GM19023 (cell line): ENCODE measurements around the gene APOLD1.
A peak's percentile ranks its signal among the peaks of the same experiment; 100 is the strongest.
"Not testable (repeated sequence)": the region's sequence is repeated elsewhere in the genome, so short reads cannot be mapped to it uniquely, and the experiment has no call there.

Source experiments
- ATAC-seq: cut with Tn5 transposase; IDR thresholded peaks from one replicate; pipeline ENCODE4 v1.9.1; 2021; ENCODE audit warnings: mild to moderate bottlenecking, moderate library complexity; ENCODE audit not compliant: unreplicated experiment

Gene APOLD1, protein sequence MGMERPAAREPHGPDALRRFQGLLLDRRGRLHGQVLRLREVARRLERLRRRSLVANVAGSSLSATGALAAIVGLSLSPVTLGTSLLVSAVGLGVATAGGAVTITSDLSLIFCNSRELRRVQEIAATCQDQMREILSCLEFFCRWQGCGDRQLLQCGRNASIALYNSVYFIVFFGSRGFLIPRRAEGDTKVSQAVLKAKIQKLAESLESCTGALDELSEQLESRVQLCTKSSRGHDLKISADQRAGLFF

DNA sequence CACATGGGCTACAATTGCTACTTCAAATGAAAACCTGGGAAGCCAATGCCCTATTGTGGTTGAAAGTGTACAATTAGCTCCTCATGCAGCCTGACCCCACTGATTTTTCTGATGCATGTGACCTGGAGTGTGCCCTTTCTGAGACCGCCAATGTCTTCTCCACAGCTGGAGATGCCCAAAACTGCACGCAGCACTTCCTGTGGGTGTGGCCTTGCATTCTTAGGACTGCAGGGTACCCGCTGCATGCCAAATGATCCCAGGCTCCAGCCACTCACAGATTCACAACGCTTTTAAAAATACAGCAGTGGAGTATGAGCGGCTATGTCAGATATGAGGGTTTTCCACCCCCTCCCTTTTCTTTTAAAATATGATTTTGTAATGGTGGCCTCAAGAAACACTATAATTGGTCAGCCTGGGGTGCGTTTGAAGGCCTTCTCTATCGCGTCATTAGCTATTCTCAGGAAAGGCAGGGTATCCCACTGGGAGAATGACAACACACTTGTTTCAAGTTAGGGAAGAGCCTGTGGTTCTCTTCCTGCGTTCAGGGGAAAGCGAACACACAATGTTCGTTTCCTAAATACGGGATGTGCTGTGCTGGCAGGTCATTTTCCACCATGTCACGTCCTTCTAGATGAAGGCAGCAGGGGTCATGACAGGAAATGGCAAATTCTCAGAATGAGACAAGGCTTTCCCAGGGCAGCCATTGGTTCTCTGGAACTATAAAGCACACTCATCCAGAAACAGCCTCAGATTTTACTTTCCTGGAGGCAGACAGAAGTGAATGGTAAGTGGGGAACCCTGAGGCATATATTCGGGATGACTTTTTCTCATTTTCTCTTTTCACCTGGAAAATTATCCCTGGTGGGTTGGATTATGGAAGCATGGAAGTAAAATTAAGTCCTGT, at the start of gene APOLD1:
Gene APOLD1 (plus strand): TSS at position 749 of the 904 bp plus-strand sequence. CDS start 33 bp downstream, at position 782.
- ATAC-seq: no peak

DNA sequence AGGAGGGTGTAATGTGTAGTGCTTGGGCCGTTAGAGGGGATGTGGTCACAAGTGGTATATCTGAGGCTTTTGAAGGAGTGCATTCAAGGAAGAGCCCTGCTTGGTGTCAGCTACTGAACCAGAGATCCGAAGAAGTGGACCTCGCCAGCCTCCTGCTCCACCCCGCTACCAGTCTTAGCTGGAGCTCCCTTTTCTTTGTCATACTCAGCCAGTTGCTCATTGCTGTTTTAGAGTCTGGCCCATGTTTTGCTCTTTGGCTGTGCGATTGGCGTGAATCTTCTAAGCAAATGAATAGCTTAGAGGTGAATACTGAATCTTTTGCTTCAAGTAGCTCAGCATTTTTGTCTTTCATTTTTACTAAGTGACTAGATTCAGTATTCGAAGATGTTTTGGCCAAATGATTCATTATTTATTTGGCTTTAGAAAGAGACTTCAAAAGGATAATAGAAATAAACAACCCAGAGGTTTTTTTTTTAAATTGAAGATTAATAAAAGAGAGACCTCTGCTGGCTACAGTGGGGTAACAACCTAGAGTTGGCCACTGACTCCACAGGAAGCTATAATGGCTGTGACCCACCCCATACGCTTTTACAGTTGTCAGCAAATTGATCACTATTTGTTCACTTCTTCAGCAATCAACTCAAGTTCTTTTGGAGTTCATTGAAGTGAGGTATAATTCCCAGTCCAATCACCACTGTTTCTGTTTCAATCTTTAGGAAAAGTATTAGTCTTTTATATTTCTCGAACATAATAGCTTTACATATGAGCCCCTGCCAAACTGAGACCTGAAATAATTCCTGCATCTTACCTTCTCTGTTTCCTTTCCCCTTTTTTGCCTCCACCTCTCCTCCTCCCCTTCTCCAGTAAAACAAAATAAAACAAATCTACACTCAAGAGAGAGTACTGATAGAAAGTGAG, 48.4 kb upstream of the APOLD1 start:
- ATAC-seq: peak; percentile 70

DNA sequence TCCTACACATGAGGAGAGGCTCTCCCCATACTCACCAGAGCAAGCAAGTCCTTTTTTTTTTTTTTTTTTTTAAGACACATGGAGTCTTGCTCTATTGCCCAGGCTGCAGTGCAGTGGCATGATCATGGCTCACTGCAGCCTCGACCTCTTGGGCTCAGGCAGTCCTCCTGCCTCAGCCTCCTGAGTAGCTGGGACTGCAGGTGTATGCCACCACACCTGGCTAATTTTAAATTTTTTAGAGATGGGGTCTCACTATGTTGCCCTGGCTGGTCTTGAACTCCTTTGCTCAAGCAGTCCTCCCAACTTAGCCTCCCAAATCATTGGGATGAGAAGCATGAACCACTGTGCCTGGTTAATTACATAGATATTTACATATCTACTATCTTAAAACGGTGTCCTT, 47.3 kb upstream of the APOLD1 start:
- not testable (repeated sequence) for ATAC-seq

DNA sequence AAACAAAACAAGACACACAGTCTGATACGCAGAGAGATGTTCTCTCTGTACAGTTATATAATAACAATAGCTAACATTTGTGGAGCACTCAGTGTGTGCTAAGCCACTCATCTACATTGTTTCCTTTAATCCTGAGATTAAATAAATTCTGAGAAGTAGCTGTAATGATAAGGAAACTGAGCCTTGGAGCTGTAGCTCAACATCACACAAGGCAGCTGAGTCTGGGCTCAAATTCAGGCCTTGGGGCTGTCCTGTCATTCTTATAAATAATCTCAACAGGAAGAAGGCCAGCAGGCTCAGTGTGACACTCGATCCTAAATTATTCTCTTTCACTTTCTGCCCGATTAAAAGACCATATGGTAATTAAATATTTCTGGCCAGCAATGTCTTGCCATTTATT, 43.8 kb upstream of the APOLD1 start:
- no peak for ATAC-seq

DNA sequence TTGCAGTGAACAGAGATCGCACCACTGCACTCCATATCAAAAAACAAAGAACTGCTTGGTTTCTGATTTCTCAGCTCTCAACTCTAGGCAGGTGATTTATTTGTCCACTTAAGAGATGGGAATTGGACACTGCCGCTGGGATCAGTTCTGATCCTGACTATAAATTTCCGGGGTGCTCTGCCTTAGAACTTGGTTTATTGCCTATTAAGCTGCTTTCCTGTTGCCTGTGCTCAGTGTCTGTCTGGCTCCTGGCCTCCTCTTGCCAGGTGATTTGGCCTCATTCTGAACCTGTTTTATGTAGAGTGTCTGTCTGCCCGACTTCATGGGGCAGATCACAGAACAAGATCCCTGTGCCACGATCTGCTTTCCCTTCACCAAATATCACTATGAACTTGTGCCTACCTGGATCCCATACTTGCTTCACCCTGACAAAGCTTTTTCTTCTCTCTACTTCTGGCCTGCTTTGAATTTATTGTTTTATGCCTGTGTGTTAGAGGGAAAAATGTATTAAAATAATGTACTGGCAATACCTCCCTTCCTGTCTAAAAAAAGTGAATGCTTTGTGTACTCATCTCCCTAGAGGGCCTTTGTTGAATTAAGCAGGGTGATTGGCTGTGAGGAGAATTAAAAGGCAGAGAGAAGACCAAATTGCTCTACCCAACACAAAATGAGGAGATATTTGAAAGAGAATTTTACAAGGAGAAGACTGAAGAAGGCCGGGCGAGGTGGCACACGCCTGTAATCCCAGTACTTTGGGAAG, 40.7 kb upstream of the APOLD1 start:
- no peak for ATAC-seq

DNA sequence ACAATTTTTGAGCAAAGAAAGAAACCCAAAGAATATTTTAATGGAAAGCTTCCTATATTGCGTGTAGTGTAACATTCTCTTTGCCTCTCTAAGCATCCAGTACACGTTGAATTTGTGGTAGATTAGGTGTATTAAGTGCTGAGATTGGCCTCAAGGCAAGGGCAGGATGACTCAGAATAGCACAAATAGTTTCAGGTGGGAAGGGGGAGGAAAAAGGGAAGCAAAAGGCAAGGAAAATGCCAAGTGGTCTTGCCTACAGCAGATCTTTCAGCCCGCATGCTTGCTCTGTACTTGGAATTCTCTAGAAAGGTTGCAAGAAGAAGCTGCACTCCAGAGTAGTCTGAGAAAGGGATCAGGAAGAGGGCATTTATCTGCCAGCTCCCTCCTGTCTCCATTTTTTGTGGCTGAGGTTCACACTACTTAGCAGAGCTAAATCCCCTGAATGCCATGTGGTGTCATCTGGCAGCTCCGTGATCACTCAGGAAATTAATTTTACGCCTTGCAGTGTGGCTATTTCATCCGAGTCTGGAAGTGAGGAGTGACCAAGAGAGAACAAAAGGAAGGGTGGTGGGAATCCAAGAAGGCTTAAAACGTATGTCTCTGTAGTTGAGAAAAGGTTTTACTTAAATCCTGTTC, 39.8 kb upstream of the APOLD1 start:
- ATAC-seq: no peak

DNA sequence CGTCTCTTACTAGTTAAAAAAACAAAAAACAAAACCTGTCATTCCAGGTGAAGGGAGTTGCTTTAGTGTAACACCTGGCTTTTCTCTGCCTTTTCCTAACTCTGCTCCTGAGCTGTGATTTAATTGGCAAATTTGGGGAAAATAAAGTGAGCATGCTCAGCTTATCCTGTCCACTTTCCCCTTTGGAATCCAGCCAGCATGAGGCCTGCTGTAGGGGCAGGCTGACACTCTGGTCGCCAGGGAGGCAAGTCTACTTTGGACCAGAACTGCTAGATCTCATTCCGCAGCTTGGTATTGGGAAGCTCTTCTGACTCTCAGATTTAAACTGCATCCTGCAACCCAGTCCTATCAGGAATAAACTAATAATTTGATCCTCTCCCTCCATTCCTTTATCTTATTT, 38.2 kb upstream of the APOLD1 start:
- no peak for ATAC-seq

DNA sequence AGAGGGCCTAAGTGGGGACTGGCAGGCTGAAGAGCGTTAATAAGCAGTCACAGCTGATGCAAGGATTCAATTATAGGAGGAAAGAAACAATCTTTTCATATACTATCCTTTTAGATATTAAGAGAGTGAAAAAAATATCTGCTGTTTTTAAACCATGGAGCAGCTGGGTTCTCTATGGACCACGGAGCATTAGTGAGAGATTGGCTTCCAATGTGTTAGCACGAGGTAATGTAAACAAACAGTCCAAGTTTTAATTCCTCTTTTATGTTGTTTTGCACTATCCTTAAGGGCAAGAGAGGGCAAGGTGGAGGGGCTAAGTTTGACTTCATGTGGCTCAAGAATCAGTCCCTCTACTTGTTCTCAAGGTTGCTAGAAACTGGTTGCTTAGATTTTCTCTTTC, 37.4 kb upstream of the APOLD1 start:
- no peak for ATAC-seq

DNA sequence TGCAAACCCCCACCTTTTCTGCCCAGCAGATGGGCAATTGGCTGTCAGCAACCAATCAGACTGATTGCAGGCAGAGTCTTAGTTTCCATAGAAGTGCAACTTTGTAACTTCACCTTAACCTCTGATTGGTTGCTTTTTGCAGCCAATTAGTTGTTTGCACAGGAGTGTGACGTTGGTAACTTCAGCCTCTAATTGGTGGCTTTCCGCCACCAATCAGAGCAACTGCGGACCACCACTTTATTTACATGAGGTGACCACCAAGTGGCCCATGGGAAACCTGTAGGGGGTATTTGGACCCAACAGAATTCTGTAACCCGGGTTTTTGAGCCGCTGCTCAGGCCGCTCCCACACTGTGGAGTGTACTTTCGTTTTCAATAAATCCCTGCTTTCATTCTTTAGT, 36.0 kb upstream of the APOLD1 start:
- ATAC-seq: no peak

DNA sequence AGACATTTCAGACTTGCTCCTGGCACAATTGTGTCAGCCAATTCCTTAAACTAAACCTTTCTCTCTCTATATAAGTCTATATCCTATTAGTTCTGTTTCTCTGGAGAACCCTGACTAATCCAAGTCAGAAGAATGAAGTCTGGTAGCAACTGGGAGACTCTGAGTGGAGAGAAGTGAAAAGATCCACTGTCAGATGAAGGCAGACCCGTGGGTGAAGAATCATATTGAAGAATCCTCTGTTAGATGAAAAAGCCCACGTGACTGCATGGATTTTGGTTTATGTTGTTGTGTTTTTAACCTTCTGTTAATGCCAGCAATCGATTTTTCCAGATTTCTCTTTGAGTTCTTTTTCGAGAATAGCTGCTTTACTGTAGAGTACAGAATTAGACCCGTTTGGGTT, 29.5 kb upstream of the APOLD1 start:
- ATAC-seq: no peak

DNA sequence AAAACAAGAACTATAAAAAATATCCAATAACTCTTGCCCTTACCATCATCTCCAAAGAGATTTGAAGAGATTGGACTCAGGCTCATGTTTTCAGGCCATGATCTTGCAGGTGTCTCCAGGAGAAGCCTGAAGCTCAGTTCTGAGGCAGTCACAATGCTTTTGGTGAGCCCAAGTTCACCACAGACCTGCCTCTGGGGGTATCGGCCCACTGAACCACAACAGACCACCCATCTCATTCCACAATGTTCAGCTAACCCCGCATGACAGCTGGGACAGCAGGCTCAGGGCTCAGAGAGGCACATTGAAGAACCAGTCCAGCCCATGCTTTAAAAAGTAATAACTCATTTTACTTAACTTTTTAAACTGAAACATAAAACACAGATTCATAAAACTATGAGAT, 28.3 kb upstream of the APOLD1 start:
- no peak for ATAC-seq

DNA sequence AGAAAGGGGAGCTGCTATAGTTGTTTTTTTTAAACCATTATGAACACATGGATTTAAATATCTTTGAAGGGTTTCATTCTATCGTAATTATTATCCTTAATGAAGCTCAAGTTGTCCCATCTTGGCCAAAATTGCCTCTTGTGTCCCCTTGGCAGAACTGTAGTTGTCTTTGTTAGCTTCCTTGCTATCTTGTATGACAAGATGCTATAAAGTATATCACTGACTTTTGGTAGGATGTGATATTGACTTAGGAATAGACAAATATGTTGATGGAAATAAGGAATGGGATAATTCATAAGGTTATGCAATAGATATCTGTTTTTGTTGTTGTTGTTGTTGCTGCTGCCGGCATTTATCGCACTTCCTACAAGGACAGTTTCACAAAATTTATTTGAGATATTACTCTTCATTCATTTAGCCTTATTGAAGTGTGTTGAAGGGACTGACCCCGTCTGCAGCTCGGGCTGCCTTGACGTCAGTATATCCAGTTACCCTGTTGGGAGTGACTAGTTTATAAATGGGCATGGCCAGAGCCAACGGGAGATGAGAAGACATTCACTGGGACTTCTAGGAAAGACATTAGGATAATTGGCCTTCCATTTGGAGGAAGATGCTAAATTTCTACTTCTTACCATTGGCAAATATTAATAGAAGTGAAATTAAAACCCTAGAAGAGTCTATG, 26.1 kb upstream of the APOLD1 start:
- no peak for ATAC-seq

DNA sequence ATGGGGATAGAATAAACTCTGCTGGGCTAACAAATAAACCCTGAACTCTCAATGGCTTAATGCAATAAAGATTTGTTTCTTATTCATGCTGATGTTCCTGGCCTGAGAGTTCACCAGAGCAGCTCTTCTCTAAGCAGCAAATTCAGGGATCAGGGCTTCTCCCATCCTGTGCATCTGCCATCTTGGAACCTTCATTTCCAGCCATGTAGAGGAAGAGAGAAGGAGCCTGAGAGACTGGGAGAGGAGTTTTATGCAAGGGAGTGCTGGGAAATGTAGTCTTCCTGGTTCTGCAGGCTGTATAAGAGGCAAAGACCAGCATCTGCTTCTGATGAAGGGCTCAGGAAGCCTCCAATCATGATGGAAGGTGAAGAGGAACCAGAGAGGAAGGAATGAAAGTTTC, 20.6 kb upstream of the APOLD1 start:
- ATAC-seq: no peak

DNA sequence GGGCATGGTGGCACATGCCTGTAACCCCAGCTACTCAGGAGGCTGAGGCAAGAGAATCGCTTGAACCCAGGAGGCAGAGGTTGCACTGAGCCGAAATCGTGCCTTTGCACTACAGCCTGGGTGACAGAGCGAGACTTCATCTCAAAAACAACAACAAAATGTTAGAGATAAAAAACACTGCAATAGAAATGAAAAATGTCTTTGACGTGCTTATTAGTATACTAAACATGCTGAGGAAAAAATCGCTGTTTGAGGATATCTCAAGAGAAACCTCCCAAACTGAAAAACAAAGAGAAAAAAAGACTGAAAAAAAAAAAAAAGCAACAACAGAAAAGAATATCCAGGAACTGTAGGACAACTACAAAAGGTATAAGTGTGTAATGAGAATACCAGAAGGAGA, 15.2 kb upstream of the APOLD1 start:
- no peak for ATAC-seq

DNA sequence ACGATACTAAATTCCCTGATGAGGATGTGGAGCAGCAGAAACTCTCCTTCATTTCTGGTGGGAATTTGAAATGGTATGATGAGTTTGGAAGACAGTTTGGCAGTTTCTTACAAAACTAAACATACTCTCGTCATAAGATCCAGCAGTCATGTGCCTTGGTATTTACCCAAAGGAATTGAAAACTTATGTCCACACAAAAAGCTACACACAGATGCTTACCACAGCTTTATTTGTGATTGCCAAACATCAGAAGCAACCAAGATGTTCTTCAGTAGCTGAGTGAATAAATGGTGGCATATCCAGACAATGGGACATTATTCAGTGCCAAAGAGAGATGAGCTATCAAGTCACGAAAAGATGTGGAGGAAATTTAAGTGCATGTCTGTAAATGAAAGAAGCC, 10.7 kb upstream of the APOLD1 start:
- no peak for ATAC-seq

DNA sequence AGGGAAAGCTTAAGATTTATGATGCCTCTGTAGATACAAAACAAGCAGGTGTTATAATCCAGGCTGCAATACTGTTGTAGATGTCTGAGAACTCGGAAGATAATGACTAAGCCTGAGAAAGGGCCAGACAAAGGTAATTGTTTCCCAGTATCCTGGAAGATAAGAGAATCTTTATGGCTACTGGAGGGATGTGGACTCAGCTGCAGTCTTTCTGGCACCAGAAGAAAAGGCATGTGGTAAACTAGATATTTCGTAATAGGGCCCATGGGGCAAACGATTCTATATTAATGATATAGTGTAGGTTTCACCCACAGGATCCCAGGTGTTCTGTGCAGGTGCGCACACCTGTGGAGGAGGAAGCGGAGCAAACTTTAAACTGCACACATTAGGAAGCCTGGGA, 9.2 kb upstream of the APOLD1 start:
- no peak for ATAC-seq

DNA sequence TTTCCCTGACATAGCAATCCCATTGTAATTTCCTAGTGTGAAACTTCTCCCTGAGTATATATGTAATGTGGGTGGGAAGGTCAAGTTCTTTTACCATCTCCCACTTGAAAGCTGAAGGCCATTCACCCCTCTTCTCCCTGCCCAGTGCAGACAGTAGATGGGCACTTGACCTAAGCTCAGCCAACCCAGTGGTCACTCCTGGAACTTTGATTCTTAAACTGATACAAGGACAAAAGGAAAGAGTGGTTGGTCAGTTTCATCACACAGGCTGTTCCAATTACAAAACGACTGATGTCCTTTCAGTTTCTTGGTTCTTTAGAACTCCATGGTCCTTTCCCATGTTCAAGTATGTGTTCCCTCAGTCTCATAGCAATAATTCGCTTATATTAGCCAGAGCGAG, 8.4 kb upstream of the APOLD1 start:
- no peak for ATAC-seq

DNA sequence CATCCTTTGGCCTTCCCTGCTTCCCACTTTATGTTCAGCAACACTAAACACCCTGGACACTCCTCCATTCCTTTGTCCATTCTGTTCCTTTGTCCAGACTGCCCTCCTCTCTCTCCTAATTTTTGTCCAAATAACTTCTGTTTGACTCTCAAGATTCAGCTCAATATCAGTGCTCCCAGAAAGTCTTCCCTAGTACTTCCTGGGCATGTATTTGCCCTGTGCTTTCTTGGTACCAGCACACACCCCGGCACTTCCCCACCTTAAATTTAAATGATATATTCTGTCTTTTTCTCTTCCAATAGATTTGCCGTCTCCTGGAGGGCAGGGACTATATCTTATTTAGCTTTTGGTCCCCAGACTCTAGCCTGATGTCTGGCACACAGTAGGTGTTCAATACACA, 6.5 kb upstream of the APOLD1 start:
- ATAC-seq: no peak

DNA sequence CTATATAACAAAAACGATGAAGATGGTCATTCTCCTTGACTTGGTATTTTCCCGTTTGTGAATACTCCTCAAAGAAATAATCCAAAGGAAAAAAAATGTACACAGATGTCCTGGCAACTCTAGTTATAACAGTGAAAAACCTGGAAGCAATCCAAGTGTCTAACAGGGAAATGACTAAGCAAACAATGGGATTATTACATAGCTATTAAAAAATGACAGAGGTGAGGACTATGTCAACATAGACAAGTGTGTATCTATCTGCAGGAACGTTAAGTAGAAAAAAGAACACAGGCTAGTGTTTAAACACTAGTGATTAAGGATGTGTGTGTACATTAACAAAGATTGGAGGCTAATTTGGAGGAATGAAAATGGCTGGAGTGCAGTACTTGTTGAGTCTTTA, 5.9 kb upstream of the APOLD1 start:
- ATAC-seq: no peak

DNA sequence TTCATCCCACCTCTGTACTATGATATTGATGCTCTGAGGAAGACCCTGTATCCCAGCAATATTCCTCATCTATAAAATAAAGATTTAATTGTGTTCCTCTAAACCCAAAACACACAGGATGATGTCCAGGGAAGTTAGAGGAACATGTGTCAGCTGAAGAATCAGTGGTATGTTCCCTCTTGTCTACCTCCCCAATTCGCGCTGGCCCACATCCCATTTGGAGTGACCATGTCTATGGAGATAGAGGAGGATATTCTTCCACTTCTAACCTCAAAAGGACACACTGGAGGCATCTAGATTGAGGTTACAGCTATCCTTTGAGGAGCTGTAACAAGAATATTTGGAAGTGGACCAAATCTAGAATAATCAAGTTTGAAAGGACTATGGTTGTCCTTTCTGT, 1.3 kb upstream of the APOLD1 start:
- ATAC-seq: no peak
